HG03097 (cell line): ENCODE results near the gene TCAIM.
A peak's percentile ranks its signal among the peaks of the same experiment; 100 is the strongest.
"Not testable (repeated sequence)": the region's sequence is repeated elsewhere in the genome, so short reads cannot be mapped to it uniquely, and the experiment has no call there.

Experiments used
- ATAC-seq: cut with Tn5 transposase; IDR thresholded peaks from one replicate; pipeline ENCODE4 v1.9.1; 2021; ENCODE audit not compliant: unreplicated experiment, low FRiP score

The TCAIM gene

GRCh38 chr3:44412365-44412764 lies 73.8 kb downstream of the TCAIM start:
- ATAC-seq, result no peak

GRCh38 chr3:44414517-44415090 lies 76.0 kb downstream of the TCAIM start:
- no peak for ATAC-seq

- no peak for ATAC-seq
Measured at GRCh38 chr3:44415421-44415820, 76.9 kb downstream of the TCAIM start.

DNA sequence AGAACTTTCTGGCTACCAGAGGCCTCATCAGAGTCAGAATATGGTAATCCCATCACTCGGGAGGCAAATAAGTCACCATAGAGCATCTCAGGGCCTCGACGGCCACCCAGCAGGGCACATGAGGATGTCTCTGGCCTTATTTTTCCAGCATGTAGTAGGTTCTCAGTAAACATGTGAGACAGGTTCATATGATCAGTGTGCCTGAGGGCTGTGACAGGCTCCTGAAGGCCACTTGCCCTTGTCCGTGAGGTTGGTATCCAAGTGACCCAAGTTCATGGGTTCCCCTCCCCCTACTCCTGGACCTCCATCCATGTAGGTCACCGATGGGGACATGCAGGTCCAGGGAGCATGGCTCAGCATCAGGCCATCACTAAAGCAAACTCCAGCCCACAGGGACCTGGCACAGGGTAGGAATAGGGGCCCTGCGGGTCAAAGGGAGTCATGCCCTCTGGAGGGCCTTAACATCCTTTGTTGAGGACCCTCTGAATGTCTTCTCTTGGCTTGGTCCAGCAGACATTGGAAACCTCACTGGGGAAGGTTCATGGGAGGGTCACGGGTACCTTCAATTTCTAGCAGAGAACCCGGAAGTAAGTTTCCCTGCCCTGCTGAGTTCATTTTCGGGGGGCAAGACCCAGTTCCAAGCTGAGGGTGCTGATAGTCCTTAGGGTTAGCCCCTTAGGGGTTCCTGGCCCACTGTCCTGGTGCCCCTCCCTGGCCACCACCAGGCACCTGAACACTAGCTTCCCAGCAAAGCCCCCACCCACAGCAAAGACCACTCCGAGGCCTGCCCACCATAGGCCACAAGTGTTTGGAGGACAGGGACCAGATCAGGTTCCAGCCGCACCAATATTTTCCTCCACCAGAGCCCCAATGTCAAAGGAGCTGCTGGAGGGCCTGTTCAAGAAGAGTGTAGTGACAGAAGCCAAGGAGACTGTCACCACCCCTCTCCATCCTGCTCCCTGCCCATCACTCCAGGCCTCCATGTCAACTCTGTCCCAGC lies 77.8 kb downstream of the TCAIM start:
- no peak for ATAC-seq

DNA sequence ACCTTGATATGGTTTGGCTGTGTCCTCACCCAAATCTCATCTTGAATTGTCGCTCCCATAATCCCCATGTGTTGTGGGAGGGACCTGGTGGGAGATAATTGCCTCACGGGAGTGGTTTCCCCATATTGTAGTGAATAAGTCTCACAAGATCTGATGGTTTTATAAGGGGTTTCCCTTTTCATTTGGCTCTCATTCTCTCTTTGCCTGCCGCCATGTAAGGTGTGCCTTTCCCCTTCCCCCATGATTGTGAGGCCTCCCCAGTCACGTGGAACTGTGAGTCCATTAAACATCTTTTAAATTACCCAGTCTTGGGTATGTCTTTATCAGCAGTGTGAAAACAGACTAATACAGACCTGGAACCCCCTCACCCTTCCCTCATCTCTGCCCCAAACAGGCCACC lies 79.6 kb downstream of the TCAIM start:
- ATAC-seq, result not testable (repeated sequence)

- ATAC-seq, result no peak
Measured at GRCh38 chr3:44418549-44418948, 80.0 kb downstream of the TCAIM start.

DNA sequence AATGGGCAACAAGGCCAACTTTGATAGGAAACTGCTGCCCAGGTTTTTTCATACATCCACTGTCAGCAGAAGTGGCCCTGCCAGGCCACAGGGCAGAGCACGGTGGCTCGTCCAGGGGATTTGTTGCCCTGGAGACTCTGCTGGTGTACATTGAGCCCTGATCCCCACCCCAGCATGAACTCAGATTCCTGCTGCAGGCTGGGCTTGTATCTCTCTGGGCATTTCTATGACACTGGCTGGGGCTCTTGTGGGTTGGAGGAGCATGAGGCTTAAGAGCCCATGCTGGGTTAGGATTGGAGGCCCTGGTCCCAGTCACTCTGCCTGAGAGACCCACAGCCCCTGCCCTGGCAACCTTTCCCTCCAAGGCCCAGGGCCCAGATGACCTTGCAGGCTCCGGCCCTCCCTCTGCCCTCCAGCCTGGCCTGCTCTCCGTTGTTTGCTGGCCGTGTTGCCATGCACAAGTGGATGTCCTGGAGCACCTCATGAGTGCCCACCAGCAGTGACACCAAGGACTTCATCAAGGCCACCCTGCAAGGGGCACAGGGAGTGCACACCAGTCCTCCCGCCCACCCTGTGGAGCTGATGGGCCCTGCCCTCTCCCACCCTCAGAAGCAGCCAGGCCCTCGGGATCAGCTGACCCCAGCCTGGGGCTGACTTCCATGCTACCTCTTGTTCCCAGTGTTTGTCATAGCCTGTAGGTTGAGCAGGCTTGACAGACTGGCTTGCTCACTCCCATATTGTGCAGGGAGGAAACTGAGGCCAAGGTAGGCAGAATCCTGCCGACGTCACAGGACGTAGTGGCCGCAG lies 80.8 kb downstream of the TCAIM start:
- no peak for ATAC-seq

DNA sequence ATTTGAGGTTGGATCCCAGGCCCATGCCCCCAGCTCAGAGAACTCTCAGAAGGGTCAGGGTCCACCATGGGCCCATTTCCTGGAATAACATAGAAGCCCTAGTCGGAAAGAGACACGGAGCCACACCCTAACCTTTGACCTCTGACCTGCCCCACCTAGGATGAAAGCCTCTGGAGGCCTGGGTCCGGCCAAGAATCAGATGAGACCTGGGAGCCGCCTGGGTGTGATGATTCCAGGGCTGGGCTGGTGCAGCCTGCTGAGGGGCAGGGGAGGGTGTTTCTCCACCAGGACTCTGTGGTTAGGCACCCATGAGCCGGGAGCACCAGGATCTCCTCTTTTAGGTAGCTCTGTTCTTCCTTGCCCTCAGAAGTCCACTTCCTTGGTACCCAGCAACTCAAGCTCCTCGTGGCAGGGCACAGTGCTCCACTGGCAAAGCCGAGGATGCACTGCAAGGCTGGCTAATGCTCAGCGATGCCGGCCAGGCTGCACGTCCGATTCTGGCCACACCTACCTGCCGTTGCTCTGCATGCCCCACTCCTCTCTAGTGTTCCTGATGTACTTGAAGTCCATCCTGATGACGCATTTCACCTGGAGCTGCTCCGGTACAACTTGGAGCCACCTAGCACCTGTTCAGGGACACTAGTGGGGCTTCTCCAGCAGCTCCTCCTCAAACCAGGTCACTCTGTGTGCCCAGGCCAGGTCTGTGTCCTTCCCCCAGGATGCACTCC lies 81.5 kb downstream of the TCAIM start:
- ATAC-seq, result no peak

GRCh38 chr3:44420676-44421075 lies 82.1 kb downstream of the TCAIM start:
- no peak for ATAC-seq

- no peak for ATAC-seq
Measured at GRCh38 chr3:44421280-44421679, 82.7 kb downstream of the TCAIM start.

DNA sequence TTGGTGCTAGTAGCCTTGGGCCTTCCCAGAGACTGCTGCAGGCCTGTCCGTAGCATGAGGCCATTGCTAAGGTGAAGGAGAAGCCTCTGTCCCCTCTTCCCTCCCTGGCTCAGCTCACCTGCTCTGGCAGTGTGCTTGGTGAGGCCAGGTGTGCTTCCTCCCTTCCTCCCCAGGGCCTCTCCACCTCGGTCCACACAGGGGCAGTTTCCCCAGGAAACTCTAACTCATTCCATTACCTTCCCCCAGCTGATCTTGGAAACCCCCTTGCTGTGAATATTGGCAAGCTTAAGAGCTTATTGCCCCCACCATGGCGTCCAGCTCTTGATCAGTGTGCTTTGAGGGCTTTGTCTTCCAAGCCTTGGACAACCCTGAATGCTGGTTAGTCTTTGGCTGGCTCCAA lies 86.2 kb downstream of the TCAIM start:
- ATAC-seq, result no peak

DNA sequence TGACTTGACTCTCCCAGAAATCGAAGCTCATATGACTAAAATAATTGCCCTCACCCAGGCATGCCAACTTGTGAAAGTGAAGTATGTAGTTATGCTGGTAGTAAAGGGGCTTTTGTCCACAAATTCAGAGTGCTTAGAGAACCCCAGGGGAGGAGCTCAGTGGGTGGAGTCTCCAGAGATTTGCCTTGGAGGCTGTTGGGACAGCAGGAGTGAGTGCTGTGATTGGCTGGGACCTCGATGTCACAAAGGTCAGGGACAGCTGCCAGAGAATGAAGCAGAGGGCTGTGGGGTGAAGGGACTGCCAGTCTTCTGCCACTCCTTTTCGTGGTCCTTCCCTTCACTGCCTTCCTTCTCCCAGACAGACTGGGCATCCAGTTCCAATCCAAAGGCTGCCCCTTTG lies 89.1 kb downstream of the TCAIM start:
- no peak for ATAC-seq

- ATAC-seq, result no peak
Measured at GRCh38 chr3:44428910-44429309, 90.3 kb downstream of the TCAIM start.

GRCh38 chr3:44429459-44429858 lies 90.9 kb downstream of the TCAIM start:
- no peak for ATAC-seq

DNA sequence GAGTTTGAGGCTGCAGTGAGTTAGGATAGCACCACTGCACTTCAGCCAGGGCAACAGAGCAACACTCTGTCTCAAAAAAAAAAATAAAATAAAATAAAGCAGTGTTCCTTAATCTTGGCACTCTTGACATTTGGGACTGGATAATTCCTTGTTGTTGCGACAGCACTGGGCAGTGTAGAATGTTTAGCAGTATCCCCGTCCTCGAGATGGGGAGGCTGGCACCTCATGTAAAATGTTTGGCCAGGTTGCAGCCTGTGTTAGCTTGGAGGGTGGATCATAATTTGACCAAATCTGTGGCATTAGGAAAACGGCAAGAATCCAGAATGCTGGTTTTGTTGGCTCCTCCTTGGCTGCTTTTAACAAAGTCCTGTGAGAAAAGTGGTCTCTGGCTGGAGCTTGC lies 91.9 kb downstream of the TCAIM start:
- ATAC-seq, result no peak

DNA sequence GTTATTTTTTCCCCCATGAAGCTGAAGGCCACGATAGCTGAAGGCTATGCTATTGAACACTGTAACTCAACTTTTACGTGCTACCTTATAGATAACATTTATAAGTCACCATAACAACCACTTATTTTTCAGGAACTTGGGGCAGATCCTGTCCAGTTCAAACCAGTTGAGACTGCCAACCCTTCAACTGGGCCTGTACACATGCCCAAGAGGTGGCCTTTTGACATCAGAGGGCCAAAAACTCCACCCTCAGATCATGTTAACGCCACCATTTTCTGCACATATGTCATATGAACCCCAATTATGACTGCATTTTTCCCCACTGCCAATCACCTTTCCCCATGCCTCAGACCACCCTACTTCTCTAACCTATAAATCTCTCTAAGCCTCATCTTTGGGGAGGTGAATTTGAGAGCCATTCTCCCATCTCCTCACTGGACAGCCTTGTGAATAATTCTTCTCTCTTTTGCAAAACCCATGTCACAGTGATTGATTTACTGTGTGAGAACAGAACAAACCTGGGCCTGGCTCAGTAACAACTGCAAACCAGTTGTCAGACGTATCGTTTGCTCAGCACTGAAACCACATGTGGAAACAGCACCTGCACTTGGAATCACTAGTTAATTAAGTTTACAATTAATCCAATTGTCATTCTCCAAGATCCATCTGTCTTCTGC lies 96.4 kb downstream of the TCAIM start:
- ATAC-seq, result no peak

DNA sequence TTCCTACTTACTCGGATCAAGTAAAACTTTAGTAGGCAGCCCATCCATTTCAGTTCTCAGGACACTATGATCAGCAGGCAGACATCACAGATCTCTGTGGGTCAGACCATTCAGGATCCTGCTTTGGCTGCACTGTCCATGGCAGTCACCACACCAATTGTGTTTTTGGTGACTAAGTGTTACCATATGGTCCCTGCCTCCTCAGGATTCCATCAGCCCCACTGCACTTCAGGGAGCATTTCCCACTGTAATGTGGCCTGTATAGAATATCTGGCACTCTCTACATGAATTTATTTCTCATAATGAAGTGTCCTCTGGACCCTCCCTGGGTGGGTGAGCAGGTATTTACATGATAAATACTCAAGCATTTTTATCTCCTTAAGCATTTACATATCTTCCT lies 97.6 kb downstream of the TCAIM start:
- no peak for ATAC-seq

- no peak for ATAC-seq
Measured at GRCh38 chr3:44437800-44438199, 99.2 kb downstream of the TCAIM start.

DNA sequence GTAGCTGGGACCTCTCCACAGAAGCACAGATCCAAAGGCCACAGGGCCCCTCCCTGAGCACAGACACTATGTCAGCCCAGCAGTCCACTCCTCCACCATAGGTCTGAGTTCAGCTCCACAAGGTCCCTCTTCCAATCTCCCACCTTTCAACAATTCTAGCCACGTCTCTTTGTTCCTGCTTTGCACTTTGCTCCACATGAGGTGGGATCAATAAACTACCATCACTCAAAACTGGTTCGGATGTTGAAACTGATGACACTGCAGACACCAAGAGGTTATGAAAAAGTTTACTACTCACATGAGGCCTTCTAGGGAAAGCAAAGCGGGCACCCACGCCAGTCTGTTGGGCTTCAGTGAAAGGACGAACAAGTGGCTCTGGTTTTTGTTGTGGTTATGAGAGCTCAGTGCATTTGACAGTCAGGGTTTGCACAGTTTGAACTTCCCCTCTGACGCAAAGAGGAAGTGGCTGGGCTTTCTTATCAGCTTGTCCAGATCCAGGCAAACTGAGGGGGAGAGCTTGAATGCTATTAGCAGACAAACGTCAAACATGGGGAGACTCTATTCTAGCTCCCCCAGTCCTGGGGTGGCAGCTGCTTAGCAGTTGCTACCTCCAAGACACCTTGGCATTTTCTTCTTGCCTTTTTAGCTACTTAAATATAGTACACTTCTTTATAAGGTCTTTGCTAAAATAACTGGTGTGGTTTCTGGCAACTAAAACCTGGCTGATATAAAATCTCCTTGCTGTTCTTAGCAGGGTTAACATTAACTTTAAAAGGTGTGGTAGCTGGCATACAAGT lies 101.1 kb downstream of the TCAIM start:
- peak; percentile 89 for ATAC-seq
